Stimulated activated CD4-positive, alpha-beta T cell treated with anti-CD3 and anti-CD28 coated beads, Interleukin-4, amount 100 ng/mL, for 1 hour (primary cell): Measurements from ENCODE around the gene PRUNE1.

Source experiments
- DNase-seq: peaks from one replicate; pipeline ENCODE4 v3.0.0-alpha.2; 2020

PRUNE1 gene

GRCh38 chr1:151008244-151009205 lies at the start of gene PRUNE1:
Gene PRUNE1 (plus strand): TSS chr1:151008449. CDS start chr1:151008633, 184 bp downstream.
- peak; percentile 97 for DNase-seq

GRCh38 chr1:150960646-150961045 lies 47.6 kb upstream of the PRUNE1 start:
- no peak for DNase-seq

GRCh38 chr1:150961756-150962155 lies 46.5 kb upstream of the PRUNE1 start:
- no peak for DNase-seq

GRCh38 chr1:150963321-150964163 lies 44.7 kb upstream of the PRUNE1 start:
- no peak for DNase-seq

GRCh38 chr1:150964164-150964489 lies 44.1 kb upstream of the PRUNE1 start:
- DNase-seq: no peak

- DNase-seq: no peak
Measured at GRCh38 chr1:150965605-150966004, 42.6 kb upstream of the PRUNE1 start.

- DNase-seq: no peak
Measured at GRCh38 chr1:150966011-150966410, 42.2 kb upstream of the PRUNE1 start.

GRCh38 chr1:150967936-150968335 lies 40.3 kb upstream of the PRUNE1 start:
- no peak for DNase-seq

- no peak for DNase-seq
Measured at GRCh38 chr1:150968491-150968890, 39.8 kb upstream of the PRUNE1 start.

- no peak for DNase-seq
Measured at GRCh38 chr1:150969626-150970025, 38.6 kb upstream of the PRUNE1 start.

- DNase-seq: no peak
Measured at GRCh38 chr1:150970808-150971582, 37.3 kb upstream of the PRUNE1 start.

GRCh38 chr1:150971583-150972416 lies 36.4 kb upstream of the PRUNE1 start:
- no peak for DNase-seq

- DNase-seq: no peak
Measured at GRCh38 chr1:150972417-150972940, 35.8 kb upstream of the PRUNE1 start.

GRCh38 chr1:150973258-150973835 lies 34.9 kb upstream of the PRUNE1 start:
- DNase-seq: peak; percentile 15

- peak; percentile 47 for DNase-seq
Measured at GRCh38 chr1:150973836-150974579, 34.2 kb upstream of the PRUNE1 start.

GRCh38 chr1:150974580-150975478 lies 33.4 kb upstream of the PRUNE1 start, which contains the start of gene CERS2:
Gene CERS2 (minus strand): TSS chr1:150974835. CDS start chr1:150969090, 5,745 bp downstream.
- peak; percentile 74 for DNase-seq

- DNase-seq: no peak
Measured at GRCh38 chr1:150976401-150976821, 31.8 kb upstream of the PRUNE1 start.

GRCh38 chr1:150976879-150977694 lies 31.2 kb upstream of the PRUNE1 start:
- peak; percentile 70 for DNase-seq
